B cell (primary cell): ENCODE measurements around the gene UMODL1.

Experiments used
- EZH2 ChIP-seq: IDR thresholded peaks from 2 replicates; pipeline ENCODE4 v1.6.1; 2012; ENCODE audit warnings: borderline replicate concordance, low read depth, mild to moderate bottlenecking, moderate library complexity, low read length; ENCODE audit not compliant: insufficient read depth, poor library complexity, severe bottlenecking
- TF ChIP-seq, protein P1 (sequence below): fragments of 200-600 bp; IDR thresholded peaks from one replicate; pipeline ENCODE4 v1.8.0; 2022; ENCODE audit warnings: antibody characterized with exemption, mild to moderate bottlenecking

DNA sequence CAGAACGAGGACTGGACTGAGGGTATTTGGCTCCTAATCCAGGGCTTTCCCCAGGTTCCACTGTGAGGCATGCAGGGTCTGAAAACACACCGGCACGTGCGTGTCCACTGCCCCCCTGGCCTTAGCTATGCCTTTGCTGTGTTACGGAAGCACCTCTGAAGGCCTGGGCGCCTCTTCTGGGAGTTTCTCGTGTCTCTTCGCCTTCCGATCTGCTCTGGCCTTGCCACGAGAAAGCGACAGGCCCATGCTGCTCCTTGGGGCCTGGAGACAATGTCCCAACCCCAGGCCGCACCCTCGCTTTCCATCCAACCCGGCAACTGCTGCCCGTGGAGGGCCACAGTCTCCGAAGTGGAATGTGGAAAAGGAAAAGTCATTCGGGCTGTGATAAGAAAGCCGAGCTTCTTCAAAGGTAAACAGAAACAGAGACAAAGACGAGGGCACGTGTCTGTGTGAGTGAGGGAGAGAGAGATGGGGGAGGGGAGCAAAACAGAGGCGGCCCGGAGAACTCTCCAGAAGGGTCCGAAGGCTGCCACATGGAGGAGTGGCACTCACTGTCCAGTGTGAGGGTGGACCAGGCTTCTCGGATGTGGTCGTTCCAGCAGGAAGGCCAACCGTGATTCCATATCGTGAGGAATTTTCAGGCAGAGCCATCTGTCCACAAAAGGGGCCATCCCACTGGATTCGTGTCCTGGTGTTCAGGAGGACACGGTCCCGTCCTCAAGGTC lies 3.4 kb upstream of the UMODL1 start:
- TF ChIP-seq EZH2: no peak
- TF ChIP-seq, protein P1, sequence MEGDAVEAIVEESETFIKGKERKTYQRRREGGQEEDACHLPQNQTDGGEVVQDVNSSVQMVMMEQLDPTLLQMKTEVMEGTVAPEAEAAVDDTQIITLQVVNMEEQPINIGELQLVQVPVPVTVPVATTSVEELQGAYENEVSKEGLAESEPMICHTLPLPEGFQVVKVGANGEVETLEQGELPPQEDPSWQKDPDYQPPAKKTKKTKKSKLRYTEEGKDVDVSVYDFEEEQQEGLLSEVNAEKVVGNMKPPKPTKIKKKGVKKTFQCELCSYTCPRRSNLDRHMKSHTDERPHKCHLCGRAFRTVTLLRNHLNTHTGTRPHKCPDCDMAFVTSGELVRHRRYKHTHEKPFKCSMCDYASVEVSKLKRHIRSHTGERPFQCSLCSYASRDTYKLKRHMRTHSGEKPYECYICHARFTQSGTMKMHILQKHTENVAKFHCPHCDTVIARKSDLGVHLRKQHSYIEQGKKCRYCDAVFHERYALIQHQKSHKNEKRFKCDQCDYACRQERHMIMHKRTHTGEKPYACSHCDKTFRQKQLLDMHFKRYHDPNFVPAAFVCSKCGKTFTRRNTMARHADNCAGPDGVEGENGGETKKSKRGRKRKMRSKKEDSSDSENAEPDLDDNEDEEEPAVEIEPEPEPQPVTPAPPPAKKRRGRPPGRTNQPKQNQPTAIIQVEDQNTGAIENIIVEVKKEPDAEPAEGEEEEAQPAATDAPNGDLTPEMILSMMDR: no peak
